GM12878 (cell line): ENCODE results near the gene THAP9. TPM values are rescaled to one million over a fixed set of nuclear protein-coding genes. Genes with fewer than 3 reads are reported as not detected.

Experiments
- ATAC-seq: fragments of 200-7000 bp; cut with Tn5 transposase; 3 replicates; pipeline ENCODE4 v1.9.1; 2020; ENCODE audit warnings: mild to moderate bottlenecking, moderate library complexity
- BruUV-seq: library from RNA; stranded (reverse); fragments of 400-500 nt; replicated peaks from 2 replicates; lab custom pipeline; 2021; lab: Mats Ljungman, UMichigan
- CTCF ChIA-PET: fragments of 300-600 bp; sonication (Branson Sonifier 250); formaldehyde crosslinking; extraction: SDS; loops from one replicate; lab custom pipeline; 2021; ENCODE audit warnings: inconsistent platforms; lab: Yijun Ruan, JAX
- POLR2A ChIA-PET: fragments of 350-600 bp; formaldehyde crosslinking; extraction: SDS; loops from one replicate; lab custom pipeline; 2021; ENCODE audit warnings: inconsistent platforms; lab: Charles Lee
- RAD21 ChIA-PET: fragments of 300-600 bp; sonication (Branson Sonifier 250); formaldehyde crosslinking; loops from one replicate; lab custom pipeline; 2023; ENCODE audit warnings: antibody characterized with exemption; ENCODE audit not compliant: unreplicated experiment; lab: Charles Lee
- SMC1A ChIA-PET: fragments of 300-600 bp; sonication (Branson Sonifier 250); formaldehyde crosslinking; loops from one replicate; lab custom pipeline; 2023; ENCODE audit not compliant: unreplicated experiment, uncharacterized antibody; lab: Charles Lee
- DNase-seq: peaks from one replicate; pipeline ENCODE4 v3.0.0-alpha.2; 2011; ENCODE audit warnings: low read depth, low spot score
- FAIRE-seq: peaks from 3 replicates; lab custom pipeline; 2011; peaks lifted over from hg19 to GRCh38; lab: Jason Lieb, UNC
- H2AFZ ChIP-seq: 2 replicates; pipeline ENCODE4 v1.6.0; 2011; ENCODE audit warnings: low read depth, low read length, control low read depth; ENCODE audit not compliant: control insufficient read depth
- H3K27ac ChIP-seq: 2 replicates; pipeline ENCODE4 v1.5.1; 2011; ENCODE audit warnings: control low read depth; ENCODE audit not compliant: control insufficient read depth, insufficient read depth
- H3K27me3 ChIP-seq, 2 experiments: replicated peaks in 1 of 2; 2 replicates each; pipeline versions ENCODE4 v1.6.0 to v1.6.1; 2011; ENCODE audit warnings: low read length in 1 of 2; ENCODE audit not compliant: control insufficient read depth in 2 of 2, insufficient read depth in 2 of 2
- H3K36me3 ChIP-seq, 2 experiments: 2 replicates each; pipeline ENCODE4 v1.5.1; 2011; ENCODE audit warnings: low read length in 1 of 2; ENCODE audit not compliant: control insufficient read depth in 2 of 2, insufficient read depth in 2 of 2
- H3K4me1 ChIP-seq: 2 replicates; pipeline ENCODE4 v1.6.1; 2011; ENCODE audit warnings: mild to moderate bottlenecking, low read length, moderate library complexity, mixed read lengths; ENCODE audit not compliant: control insufficient read depth, insufficient read depth
- H3K4me2 ChIP-seq: 2 replicates; pipeline ENCODE4 v1.6.0; 2011; ENCODE audit warnings: control low read depth; ENCODE audit not compliant: control insufficient read depth, insufficient read depth
- H3K4me3 ChIP-seq: fragments of 200-600 bp; sonication (generic); 2 replicates; pipeline ENCODE4 v1.5.1; 2016
- H3K79me2 ChIP-seq: 2 replicates; pipeline ENCODE4 v1.6.0; 2011; ENCODE audit warnings: low read length; ENCODE audit not compliant: control insufficient read depth, insufficient read depth
- H3K9ac ChIP-seq: 2 replicates; pipeline ENCODE4 v1.8.0; 2011; ENCODE audit warnings: low read length, control low read depth, mixed read lengths; ENCODE audit not compliant: control insufficient read depth, insufficient read depth
- H3K9me3 ChIP-seq: replicated peaks from 3 replicates; pipeline ENCODE4 v1.5.1; 2011; ENCODE audit warnings: mild to moderate bottlenecking, low read length; ENCODE audit not compliant: control insufficient read depth, insufficient read depth
- H4K20me1 ChIP-seq: 2 replicates; pipeline ENCODE4 v1.6.0; 2011; ENCODE audit not compliant: control insufficient read depth, insufficient read depth
- ATF7 ChIP-seq: fragments of 450-650 bp; IDR thresholded peaks from 2 replicates; pipeline ENCODE4 v1.6.1; 2016; ENCODE audit warnings: low read depth, mild to moderate bottlenecking
- BMI1 ChIP-seq: fragments of 450-650 bp; IDR thresholded peaks from 2 replicates; pipeline ENCODE4 v1.6.1; 2016; ENCODE audit warnings: mild to moderate bottlenecking, moderate library complexity, borderline replicate concordance
- CBFB ChIP-seq: IDR thresholded peaks from 2 replicates; pipeline ENCODE4 v1.6.1; 2016; ENCODE audit warnings: antibody characterized with exemption, low read depth
- CBX3 ChIP-seq: fragments of 200-600 bp; sonication (generic); IDR thresholded peaks from 2 replicates; pipeline ENCODE4 v1.6.1; 2016; ENCODE audit warnings: low read depth, borderline replicate concordance
- CHD1 ChIP-seq: IDR thresholded peaks from 2 replicates; pipeline ENCODE4 v1.6.1; 2012; ENCODE audit warnings: low read depth, low read length, improper control_type of control experiment
- ESRRA ChIP-seq: IDR thresholded peaks from 2 replicates; pipeline ENCODE4 v1.6.1; 2012; ENCODE audit warnings: mild to moderate bottlenecking, low read length, improper control_type of control experiment
- FOXM1 ChIP-seq: IDR thresholded peaks from 2 replicates; pipeline ENCODE4 v1.6.1; 2012; ENCODE audit warnings: low read depth, mild to moderate bottlenecking, inconsistent platforms, low read length, moderate library complexity
- IKZF2 ChIP-seq, 2 experiments: fragments of 450-650 bp; IDR thresholded peaks; 2 replicates each; pipeline ENCODE4 v1.6.1; 2017; ENCODE audit warnings: mild to moderate bottlenecking in 2 of 2, moderate library complexity in 2 of 2
- NFIC ChIP-seq: IDR thresholded peaks from 2 replicates; pipeline ENCODE4 v1.6.1; 2012; ENCODE audit warnings: low read depth, mild to moderate bottlenecking, inconsistent platforms, low read length, moderate library complexity
- NKRF ChIP-seq: fragments of 450-650 bp; conservative IDR thresholded peaks from 2 replicates; pipeline ENCODE4 v1.6.1; 2017; ENCODE audit warnings: mild to moderate bottlenecking, moderate library complexity
- NR2F1 ChIP-seq: fragments of 450-650 bp; conservative IDR thresholded peaks from 2 replicates; pipeline ENCODE4 v1.6.1; 2017; ENCODE audit warnings: mild to moderate bottlenecking
- PAX8 ChIP-seq: fragments of 450-650 bp; IDR thresholded peaks from 2 replicates; pipeline ENCODE4 v1.6.1; 2017; ENCODE audit warnings: mild to moderate bottlenecking, moderate library complexity
- POU2F2 ChIP-seq: IDR thresholded peaks from 3 replicates; pipeline ENCODE4 v1.6.1; 2011; ENCODE audit warnings: low read depth, mild to moderate bottlenecking, low read length, borderline replicate concordance
- SIN3A ChIP-seq: IDR thresholded peaks from 2 replicates; pipeline ENCODE4 v1.6.1; 2012; ENCODE audit warnings: low read depth, low read length, improper control_type of control experiment
- SIX5 ChIP-seq: IDR thresholded peaks from 2 replicates; pipeline ENCODE4 v1.6.1; 2011; ENCODE audit warnings: mild to moderate bottlenecking, low read depth, low read length, moderate library complexity; ENCODE audit not compliant: severe bottlenecking
- SKIL ChIP-seq: fragments of 450-650 bp; IDR thresholded peaks from 2 replicates; pipeline ENCODE4 v1.6.1; 2017; ENCODE audit warnings: mild to moderate bottlenecking, low read depth, inconsistent platforms; ENCODE audit not compliant: poor library complexity, severe bottlenecking
- SP1 ChIP-seq: IDR thresholded peaks from one replicate; pipeline ENCODE4 v1.6.1; 2011; ENCODE audit warnings: low read depth, low read length
- TCF12 ChIP-seq: IDR thresholded peaks from 2 replicates; pipeline ENCODE4 v1.6.1; 2011; ENCODE audit warnings: low read depth, mild to moderate bottlenecking, low read length
- WGBS: methylation state at CpG from one replicate; pipeline ENCODE4 v1.1.6; 2016; ENCODE audit warnings: low lambda C conversion rate; ENCODE audit not compliant: insufficient replicate concordance, insufficient coverage; ENCODE audit errors: missing lambda C conversion rate; 5-methylcytosine and 5-hydroxymethylcytosine counted together
- in situ Hi-C: fragments of 300-500 bp; cut with MboI; formaldehyde crosslinking; loops from 9 replicates; pipeline ENCODE4 v1.14.3; 2018; ENCODE audit warnings: mixed read lengths
- intact Hi-C: fragments of 100-400 bp; cut with micrococcal nuclease; formaldehyde crosslinking; loops from one replicate; pipeline ENCODE4 v1.14.2; 2022; ENCODE audit not compliant: unreplicated experiment
- polyA plus RNA-seq, 11 experiments: library from polyadenylated mRNA; depleted of rRNA in 4 of 11; unstranded in 6 of 11; stranded (reverse) in 5 of 11; fragments of >200 nt; fragmentation: Nextera tagmentation in 4 of 11; fragmentation: Illumina TruSeq in 1 of 11; extraction: Ambion mirVana in 4 of 11; extraction: Trizol in 1 of 11; gene quantifications; 1 replicate in 1 of 11; 2 replicates in 10 of 11; pipeline versions ENCODE4 v1.2.1 to v1.2.3, GENCODE V29; 2011 to 2016; ENCODE audit warnings: inconsistent platforms in 2 of 11, missing spikeins in 2 of 11, low read depth in 1 of 11
- total RNA-seq, 4 experiments: library from RNA; depleted of rRNA in 3 of 4; stranded (reverse); fragments of >200 nt in 3 of 4; fragmentation: Illumina TruSeq in 1 of 4; extraction: Trizol in 1 of 4; gene quantifications; 2 replicates each; pipeline versions ENCODE4 v1.2.1 to v1.2.3, GENCODE V29; 2013 to 2021

Gene THAP9
- total and polyA plus RNA-seq, 10 of the 15 experiments (the other 5 are each of a cell fraction or from before 2014, with no cell fraction given) = 2.1 to 4.9 (median 3.3) TPM

GRCh38 chr4:82900066-82900410, 497 bp upstream of the THAP9 start:
- SMC1A ChIA-PET = interaction anchor here (0.8 to 5.0 kb wide), 18 partner anchors 8 to 470 kb away, joined by 3 to 21 read pairs (median 4); partner anchors contain the start of genes COPS4, HNRNPDL and LIN54
- no peak for FAIRE-seq
- peaks cover 5% of the 10 kb centered on the region; the same call in 1 of the 2 replicates for H3K4me1 ChIP-seq
- DNase-seq = peak; percentile 35
- H3K4me3 ChIP-seq = peak overlapping the region; percentile 86
- BruUV-seq = TSS peak; percentile 74
- no peaks in the 10 kb centered on the region for H4K20me1 ChIP-seq
- peak; percentile 15 for ATAC-seq
- no peaks in the 10 kb centered on the region for H3K27me3 ChIP-seq
- in situ Hi-C loops = no loop called here
- intact Hi-C loops = loop anchor here (1.0 to 5.0 kb wide), 4 partner anchors 9 to 382 kb away; partner anchors contain the start of genes COPS4, COQ2 and SEC31A
- under 1% methylated on average over 14 of the region's 14 CpGs for WGBS
- peaks cover 56% of the 10 kb centered on the region for H3K79me2 ChIP-seq
- POLR2A ChIA-PET = interaction anchor here (0.6 to 2.6 kb wide), 14 partner anchors 8 to 213 kb away, joined by 3 to 26 read pairs (median 4); partner anchors contain the start of genes COPS4, LIN54 and SEC31A
- CTCF ChIA-PET = interaction anchor here (0.8 to 4.2 kb wide), 16 partner anchors 8 to 555 kb away, joined by 3 to 44 read pairs (median 4); partner anchors contain the start of genes COPS4, COQ2 and LIN54
- no peaks in the 10 kb centered on the region for H3K9me3 ChIP-seq
- 0 out of 2 replicates have a peak overlapping the region, but pooled peaks have one; percentile 33 for H3K4me2 ChIP-seq
- H2AFZ ChIP-seq = peak overlapping the region; percentile 81
- peak overlapping the region; percentile 63 for H3K9ac ChIP-seq
- RAD21 ChIA-PET = interaction anchor here (0.6 to 2.9 kb wide), 16 partner anchors 10 to 384 kb away, joined by 3 to 38 read pairs (median 5); partner anchors contain the start of genes COPS4, COQ2, LIN54 and SCD5
- H3K27ac ChIP-seq = peak overlapping the region; percentile 87
- H3K36me3 ChIP-seq = peaks cover 0 to 6% of the 10 kb centered on the region in 2 experiments; a peak in 2 of 4 replicates
- TF ChIP-seq POU2F2 = no peak
- no peak for TF ChIP-seq SIX5
- TF ChIP-seq PAX8 = peak; percentile 23; the same call in 1 of the 2 replicates
- peak; percentile 14; the same call in 1 of the 2 replicates for TF ChIP-seq NFIC
- TF ChIP-seq CBFB = no peak
- no peak for TF ChIP-seq TCF12
- TF ChIP-seq FOXM1 = 0 out of 2 replicates have a peak, but pooled peaks have one; percentile 16
- peak; percentile 67 for TF ChIP-seq NKRF
- TF ChIP-seq SIN3A = peak; percentile 25; the same call in 1 of the 2 replicates
- TF ChIP-seq CHD1 = no peak
- peak; percentile 62 for TF ChIP-seq SKIL
- TF ChIP-seq BMI1 = no peak
- no peak for TF ChIP-seq NR2F1
- TF ChIP-seq ESRRA = no peak
- TF ChIP-seq SP1 = no peak
- TF ChIP-seq CBX3 = no peak
- peak; percentile 88 to 93 for TF ChIP-seq IKZF2 (IDR thresholded peaks at IDR 0.05)
- no peak for TF ChIP-seq ATF7
